Measurements from ENCODE around the gene AP2A1. TPM values are rescaled to one million over a fixed set of nuclear protein-coding genes. Genes with fewer than 3 reads are reported as not detected.

The AP2A1 gene
- total and polyA plus RNA-seq, 2 donors (not counting 1 experiment from before 2014, with no cell fraction given) = 64.2 to 95.0 TPM

DNA sequence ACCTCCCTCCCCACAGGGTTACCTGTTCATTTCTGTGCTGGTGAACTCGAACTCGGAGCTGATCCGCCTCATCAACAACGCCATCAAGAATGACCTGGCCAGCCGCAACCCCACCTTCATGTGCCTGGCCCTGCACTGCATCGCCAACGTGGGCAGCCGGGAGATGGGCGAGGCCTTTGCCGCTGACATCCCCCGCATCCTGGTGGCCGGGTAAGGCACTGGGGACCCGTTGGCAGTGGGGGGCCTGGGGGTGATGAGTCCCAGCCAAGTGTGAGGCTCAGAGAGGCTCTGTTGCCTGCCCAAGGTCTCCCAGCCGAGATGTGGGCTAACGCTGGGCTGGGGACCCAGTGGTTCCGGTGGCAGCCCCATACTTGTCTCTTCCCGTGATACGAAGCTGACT, 15.7 kb downstream of the AP2A1 start:
- H3K27me3 ChIP-seq (ENCODE audit: control insufficient read depth, insufficient read depth, low read length) = no peaks in the 10 kb centered on the region
- H3K9me3 ChIP-seq (ENCODE audit: control insufficient read depth, insufficient read depth, low read depth, low read length) = no peaks in the 10 kb centered on the region
- H3K36me3 ChIP-seq (ENCODE audit: control insufficient read depth, insufficient read depth, low read length) = peaks cover 23% of the 10 kb centered on the region
- no peak overlapping the region for H3K4me2 ChIP-seq (ENCODE audit: extremely low read depth, insufficient read depth, low read length)
- peaks cover 8% of the 10 kb centered on the region for H3K4me1 ChIP-seq (ENCODE audit: control insufficient read depth, extremely low read depth, insufficient read depth, low read length)
- no peak for DNase-seq (ENCODE audit: low read depth in 2 of 2)
- H2AFZ ChIP-seq (ENCODE audit: low read length) = no peak overlapping the region
- no peak overlapping the region for H3K27ac ChIP-seq (ENCODE audit: insufficient read depth, low read length)
- TF ChIP-seq, protein P1, sequence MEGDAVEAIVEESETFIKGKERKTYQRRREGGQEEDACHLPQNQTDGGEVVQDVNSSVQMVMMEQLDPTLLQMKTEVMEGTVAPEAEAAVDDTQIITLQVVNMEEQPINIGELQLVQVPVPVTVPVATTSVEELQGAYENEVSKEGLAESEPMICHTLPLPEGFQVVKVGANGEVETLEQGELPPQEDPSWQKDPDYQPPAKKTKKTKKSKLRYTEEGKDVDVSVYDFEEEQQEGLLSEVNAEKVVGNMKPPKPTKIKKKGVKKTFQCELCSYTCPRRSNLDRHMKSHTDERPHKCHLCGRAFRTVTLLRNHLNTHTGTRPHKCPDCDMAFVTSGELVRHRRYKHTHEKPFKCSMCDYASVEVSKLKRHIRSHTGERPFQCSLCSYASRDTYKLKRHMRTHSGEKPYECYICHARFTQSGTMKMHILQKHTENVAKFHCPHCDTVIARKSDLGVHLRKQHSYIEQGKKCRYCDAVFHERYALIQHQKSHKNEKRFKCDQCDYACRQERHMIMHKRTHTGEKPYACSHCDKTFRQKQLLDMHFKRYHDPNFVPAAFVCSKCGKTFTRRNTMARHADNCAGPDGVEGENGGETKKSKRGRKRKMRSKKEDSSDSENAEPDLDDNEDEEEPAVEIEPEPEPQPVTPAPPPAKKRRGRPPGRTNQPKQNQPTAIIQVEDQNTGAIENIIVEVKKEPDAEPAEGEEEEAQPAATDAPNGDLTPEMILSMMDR (conservative IDR thresholded peaks at IDR 0.05 in 1 of 2, IDR thresholded peaks at IDR 0.05 in 1 of 2; ENCODE audit: low read depth in 1 of 2, low read length in 2 of 2) = no peak
- no peak for TF ChIP-seq EZH2 (IDR thresholded peaks at IDR 0.05; ENCODE audit: low read length, missing control alignments)
- H3K79me2 ChIP-seq (ENCODE audit: control insufficient read depth, insufficient read depth, low read length) = peaks cover 16% of the 10 kb centered on the region
- H3K9ac ChIP-seq (ENCODE audit: insufficient read depth, low read length) = no peak overlapping the region
- H3K4me3 ChIP-seq (replicated peaks in 1 of 4; ENCODE audit: control extremely low read depth in 1 of 4, insufficient read depth in 1 of 4, low read depth in 3 of 4, low read length in 4 of 4) = no peak overlapping the region
- H4K20me1 ChIP-seq (ENCODE audit: control insufficient read depth, extremely low read depth, insufficient read depth, low read length) = no peaks in the 10 kb centered on the region

DNA sequence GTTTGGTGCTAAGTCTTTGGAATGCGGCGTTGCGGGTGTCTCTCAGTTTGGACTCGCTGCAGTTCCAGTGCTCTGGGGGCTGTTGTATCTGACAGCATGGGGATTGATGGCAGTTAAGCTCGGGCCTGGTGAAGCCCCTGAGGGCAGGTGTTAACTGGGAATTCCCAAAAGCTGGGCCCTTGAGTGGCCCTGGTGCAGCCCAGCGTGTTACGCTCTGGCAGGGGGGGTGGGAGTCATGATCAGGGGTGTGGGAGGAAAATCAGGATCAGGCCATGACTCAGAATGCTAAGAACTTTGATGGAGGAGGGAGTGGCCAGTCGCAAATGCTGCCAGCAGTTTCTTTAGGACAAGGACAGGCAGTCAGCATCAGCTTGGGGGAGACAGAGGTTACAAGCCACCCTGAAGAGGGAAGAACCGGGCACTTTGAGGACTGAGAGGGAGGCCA, 19.6 kb downstream of the AP2A1 start:
- Histone ChIP-seq H2AFZ (ENCODE audit: low read length) (no peak overlapping the region), H3K36me3 (ENCODE audit: control insufficient read depth, insufficient read depth, low read length) (peaks cover 26% of the 10 kb centered on the region), H3K4me1 (ENCODE audit: control insufficient read depth, extremely low read depth, insufficient read depth, low read length) (peaks cover 8% of the 10 kb centered on the region), H3K9me3 (ENCODE audit: control insufficient read depth, insufficient read depth, low read depth, low read length) (no peaks in the 10 kb centered on the region), H3K9ac (ENCODE audit: insufficient read depth, low read length) (no peak overlapping the region), H3K79me2 (ENCODE audit: control insufficient read depth, insufficient read depth, low read length) (peaks cover 19% of the 10 kb centered on the region), H3K27me3 (ENCODE audit: control insufficient read depth, insufficient read depth, low read length) (no peaks in the 10 kb centered on the region), H3K27ac (ENCODE audit: insufficient read depth, low read length) (peak overlapping the region; percentile 54), H4K20me1 (ENCODE audit: control insufficient read depth, extremely low read depth, insufficient read depth, low read length) (no peaks in the 10 kb centered on the region), H3K4me2 (ENCODE audit: extremely low read depth, insufficient read depth, low read length) (peak overlapping the region; percentile 78), H3K4me3 (replicated peaks in 1 of 4; ENCODE audit: control extremely low read depth in 1 of 4, insufficient read depth in 1 of 4, low read depth in 3 of 4, low read length in 4 of 4) (no peak overlapping the region)
- TF ChIP-seq, protein P1 (conservative IDR thresholded peaks at IDR 0.05 in 1 of 2, IDR thresholded peaks at IDR 0.05 in 1 of 2; ENCODE audit: low read depth in 1 of 2, low read length in 2 of 2) = no peak
- TF ChIP-seq EZH2 (IDR thresholded peaks at IDR 0.05; ENCODE audit: low read length, missing control alignments) = no peak
- DNase-seq (ENCODE audit: low read depth in 2 of 2) = peak; percentile 41 to 58

DNA sequence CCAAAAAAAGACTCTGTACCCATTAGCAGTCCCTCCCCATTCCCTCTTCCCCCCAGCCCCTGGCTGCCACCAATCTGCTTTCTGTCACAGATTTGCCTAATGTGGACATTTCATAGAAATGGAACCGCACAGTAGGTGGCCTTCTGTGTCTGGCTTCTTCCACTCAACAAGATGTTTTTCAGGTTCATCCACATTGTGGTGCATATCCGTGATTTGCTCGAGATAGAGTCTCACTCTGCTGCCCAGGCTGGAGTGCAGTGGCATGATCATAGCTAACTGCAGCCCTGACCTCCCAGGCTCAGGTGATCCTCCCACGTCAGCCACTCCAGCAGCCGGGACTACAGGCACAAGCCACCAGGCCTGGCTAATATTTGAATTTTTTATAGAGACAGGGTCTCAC, 20.9 kb downstream of the AP2A1 start:
- no peak for DNase-seq (ENCODE audit: low read depth in 2 of 2)

More for the DNA sequence above, 20.9 kb downstream of the AP2A1 start:
- Histone ChIP-seq H3K9me3 (ENCODE audit: control insufficient read depth, insufficient read depth, low read depth, low read length) (no peaks in the 10 kb centered on the region), H3K27ac (ENCODE audit: insufficient read depth, low read length) (no peak overlapping the region), H3K27me3 (ENCODE audit: control insufficient read depth, insufficient read depth, low read length) (no peaks in the 10 kb centered on the region), H3K79me2 (ENCODE audit: control insufficient read depth, insufficient read depth, low read length) (peaks cover 19% of the 10 kb centered on the region), H3K4me3 (replicated peaks in 1 of 4; ENCODE audit: control extremely low read depth in 1 of 4, insufficient read depth in 1 of 4, low read depth in 3 of 4, low read length in 4 of 4) (no peak overlapping the region), H3K4me2 (ENCODE audit: extremely low read depth, insufficient read depth, low read length) (no peak overlapping the region), H3K36me3 (ENCODE audit: control insufficient read depth, insufficient read depth, low read length) (peaks cover 24% of the 10 kb centered on the region), H2AFZ (ENCODE audit: low read length) (no peak overlapping the region), H4K20me1 (ENCODE audit: control insufficient read depth, extremely low read depth, insufficient read depth, low read length) (no peaks in the 10 kb centered on the region), H3K9ac (ENCODE audit: insufficient read depth, low read length) (no peak overlapping the region), H3K4me1 (ENCODE audit: control insufficient read depth, extremely low read depth, insufficient read depth, low read length) (peaks cover 8% of the 10 kb centered on the region)
- TF ChIP-seq EZH2 (IDR thresholded peaks at IDR 0.05; ENCODE audit: low read length, missing control alignments) = no peak
- TF ChIP-seq, protein P1 (conservative IDR thresholded peaks at IDR 0.05 in 1 of 2, IDR thresholded peaks at IDR 0.05 in 1 of 2; ENCODE audit: low read depth in 1 of 2, low read length in 2 of 2) = no peak

Measured in fibroblast of lung (primary cell).